Umbilical cord (tissue), 2 donors: Measurements from ENCODE around the gene RRP9. TPM values are rescaled to one million over a fixed set of nuclear protein-coding genes. Genes with fewer than 3 reads are reported as not detected.
"Not testable (repeated sequence)": the region's sequence is repeated elsewhere in the genome, so short reads cannot be mapped to it uniquely, and the experiment has no call there.

Experiments
- DNase-seq: peaks from one replicate; pipeline ENCODE4 v3.0.0-alpha.2; 2015; ENCODE audit warnings: low spot score
- total RNA-seq: library from RNA; depleted of rRNA; stranded (reverse); fragments of >200 nt; gene quantifications from one replicate; pipeline ENCODE4 v1.2.3, GENCODE V29; 2014; ENCODE audit warnings: low replicate concordance; ENCODE audit not compliant: insufficient read depth

The RRP9 gene
- total RNA-seq, 1 donor from 2014 or later: 20.9 TPM

- DNase-seq: no peak
Observed at GRCh38 chr3:51904034-51904823, 37.5 kb downstream of the RRP9 start.

- DNase-seq: not testable (repeated sequence)
Observed at GRCh38 chr3:51902361-51902760, 39.3 kb downstream of the RRP9 start.

GRCh38 chr3:51900043-51900442, 41.7 kb downstream of the RRP9 start:
- DNase-seq: not testable (repeated sequence)

- no peak for DNase-seq
Observed at GRCh38 chr3:51897391-51897790, 44.3 kb downstream of the RRP9 start.

- no peak for DNase-seq
Observed at GRCh38 chr3:51896607-51897305, 44.9 kb downstream of the RRP9 start.

GRCh38 chr3:51894939-51895338, 46.8 kb downstream of the RRP9 start:
- DNase-seq: no peak

GRCh38 chr3:51894391-51894790, 47.3 kb downstream of the RRP9 start:
- DNase-seq: no peak

GRCh38 chr3:51891242-51892039, 50.3 kb downstream of the RRP9 start:
- DNase-seq: no peak

- no peak for DNase-seq
Observed at GRCh38 chr3:51888463-51889105, 53.1 kb downstream of the RRP9 start.

GRCh38 chr3:51887620-51888019, 54.1 kb downstream of the RRP9 start:
- no peak for DNase-seq

GRCh38 chr3:51886447-51886846, 55.3 kb downstream of the RRP9 start:
- no peak for DNase-seq

Other genes with a start within 250 kb of the RRP9 start
- gene GRM2, start 234.8 kb downstream of the RRP9 start, total RNA-seq: 0.24 TPM
- gene IQCF6, start 162.7 kb downstream of the RRP9 start, total RNA-seq: not detected
- not detected for gene IQCF2, start 80.3 kb downstream of the RRP9 start, total RNA-seq
- 18.3 TPM for gene IQCF5, start 66.3 kb downstream of the RRP9 start, total RNA-seq
- 1.4 TPM for gene IQCF1, start 38.6 kb downstream of the RRP9 start, total RNA-seq
- gene PARP3, start 459 bp upstream of the RRP9 start, total RNA-seq: 5.5 TPM
- not detected for gene GPR62, start 13.5 kb upstream of the RRP9 start, total RNA-seq
- 14.2 TPM for gene PCBP4, start 25.6 kb upstream of the RRP9 start, total RNA-seq
- gene ABHD14B, start 32.1 kb upstream of the RRP9 start, total RNA-seq: 20.0 TPM
- 8.9 TPM for gene ABHD14A, start 33.2 kb upstream of the RRP9 start, total RNA-seq
- 14.9 TPM for gene ACY1, start 41.6 kb upstream of the RRP9 start, total RNA-seq
- gene RPL29, start 54.0 kb upstream of the RRP9 start, total RNA-seq: 786 TPM
- gene DUSP7, start 114.7 kb upstream of the RRP9 start, total RNA-seq: 11.6 TPM
- 3.1 TPM for gene POC1A, start 212.5 kb upstream of the RRP9 start, total RNA-seq